Measurements from ENCODE around the gene ADGRV1.

ADGRV1 gene

DNA sequence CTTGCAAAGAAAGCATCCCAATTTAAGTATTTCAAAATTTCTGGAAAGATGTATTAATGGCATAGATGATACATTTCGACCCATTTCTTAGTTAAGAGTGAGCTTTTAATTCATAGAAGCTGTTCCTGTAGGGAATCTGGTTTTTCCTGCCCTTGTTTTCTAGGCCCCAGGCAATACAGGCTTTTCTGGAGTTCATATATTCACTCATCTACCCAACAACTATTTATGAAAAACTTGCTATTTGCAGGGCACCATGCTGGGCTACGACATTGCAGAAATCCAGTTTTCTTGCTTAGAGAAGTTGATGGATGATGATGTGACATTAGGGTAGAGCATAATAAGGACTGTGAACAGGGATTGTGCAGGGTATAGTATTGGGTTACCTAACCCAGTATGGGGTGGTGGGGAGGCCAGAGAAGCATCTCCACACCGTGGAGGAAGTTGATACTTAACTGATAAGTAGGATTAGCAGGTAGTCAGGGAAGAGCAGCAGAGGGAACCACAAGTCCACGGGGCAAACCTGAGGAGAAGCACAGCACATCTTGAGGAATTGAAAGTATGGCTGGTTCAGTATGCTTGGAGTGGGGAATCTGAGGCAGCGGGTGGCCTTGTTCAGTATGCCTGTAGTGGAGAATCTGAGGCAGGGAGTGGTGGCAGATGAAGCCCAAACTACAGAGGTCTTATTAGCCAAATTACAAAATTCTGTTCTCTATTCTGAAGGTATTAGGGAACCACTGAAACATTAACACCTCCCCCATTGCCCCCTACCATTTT, 577.1 kb downstream of the ADGRV1 start:
- no peak for DNase-seq (ENCODE audit: low read depth in 2 of 2)

- DNase-seq (ENCODE audit: low read depth in 2 of 2), result no peak
These were observed 577.7 kb downstream of the ADGRV1 start for GRCh38 chr5:91136271-91136670.

GRCh38 chr5:91137647-91138046, 579.0 kb downstream of the ADGRV1 start:
- DNase-seq (ENCODE audit: low read depth in 2 of 2), result no peak

- no peak for DNase-seq (ENCODE audit: low read depth in 2 of 2)
These were observed 581.1 kb downstream of the ADGRV1 start for GRCh38 chr5:91139572-91140200.

- DNase-seq (ENCODE audit: low read depth in 2 of 2), result no peak
These were observed 582.1 kb downstream of the ADGRV1 start for GRCh38 chr5:91140657-91141056.

- no peak for DNase-seq (ENCODE audit: low read depth in 2 of 2)
These were observed 583.0 kb downstream of the ADGRV1 start for GRCh38 chr5:91141642-91142041.

GRCh38 chr5:91142386-91142785, 583.8 kb downstream of the ADGRV1 start:
- DNase-seq (ENCODE audit: low read depth in 2 of 2), result no peak

GRCh38 chr5:91142819-91143218, 584.2 kb downstream of the ADGRV1 start:
- no peak for DNase-seq (ENCODE audit: low read depth in 2 of 2)

GRCh38 chr5:91143840-91144239, 585.2 kb downstream of the ADGRV1 start:
- DNase-seq (ENCODE audit: low read depth in 2 of 2), result no peak

DNA sequence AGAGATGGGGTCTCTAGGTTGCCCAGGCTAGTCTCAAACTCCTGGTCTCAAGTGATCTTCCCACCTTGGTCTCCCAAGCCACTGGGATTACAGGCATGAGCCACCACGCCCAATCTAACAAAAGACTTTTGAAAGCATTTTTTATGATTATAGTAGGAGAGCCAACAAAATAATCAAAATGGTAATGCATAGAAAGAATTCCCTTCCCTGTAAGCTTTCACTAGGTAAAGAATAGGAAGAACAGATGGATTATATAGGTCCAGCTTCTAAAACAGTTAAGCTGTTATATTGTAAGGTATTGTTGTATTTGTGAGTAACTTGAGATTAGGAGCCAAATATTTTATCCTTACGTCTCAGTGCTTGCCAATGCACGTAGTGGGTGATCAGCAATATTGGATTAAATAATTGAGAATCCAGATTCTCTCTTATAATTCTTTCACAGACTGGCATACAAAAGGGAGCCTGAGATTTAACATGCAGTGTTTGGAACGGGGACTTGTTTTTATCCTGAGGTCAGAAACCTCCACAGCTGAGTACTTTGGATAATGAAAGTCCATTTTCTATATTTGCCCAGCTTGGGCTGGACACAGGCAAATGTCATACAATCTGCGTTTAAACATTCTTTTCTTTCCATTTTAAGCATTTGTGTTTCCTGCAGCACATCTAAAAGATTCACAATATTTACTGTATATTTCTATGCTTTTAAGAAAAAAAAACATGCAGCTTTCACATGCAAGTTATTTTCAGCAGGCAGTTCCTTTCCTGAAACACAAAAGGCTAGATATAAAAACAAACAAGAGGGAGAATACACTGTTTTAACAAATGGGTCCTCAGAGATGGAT, 586.1 kb downstream of the ADGRV1 start:
- no peak for DNase-seq (ENCODE audit: low read depth in 2 of 2)

- no peak for DNase-seq (ENCODE audit: low read depth in 2 of 2)
These were observed 586.7 kb downstream of the ADGRV1 start for GRCh38 chr5:91145333-91145620.

DNA sequence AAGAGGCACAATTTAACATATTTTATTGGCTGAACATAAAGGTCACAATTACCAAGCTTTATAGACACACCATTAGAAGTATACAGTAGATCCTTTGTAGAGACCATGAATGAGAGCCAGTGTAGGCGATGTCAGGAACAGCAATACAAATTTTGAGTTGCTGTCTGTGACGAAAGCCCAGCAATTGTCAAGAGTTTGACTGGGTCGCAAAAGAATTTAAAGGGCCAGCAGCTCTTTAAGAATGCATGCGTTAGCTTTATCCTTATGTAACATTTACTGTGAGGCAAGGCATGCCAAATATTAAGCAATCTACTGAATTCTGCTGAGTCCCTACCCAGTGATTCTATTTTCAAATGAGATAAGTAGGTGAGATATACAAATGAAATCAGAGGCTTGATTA, 587.6 kb downstream of the ADGRV1 start:
- DNase-seq (ENCODE audit: low read depth in 2 of 2), result no peak

GRCh38 chr5:91146905-91147600, 588.5 kb downstream of the ADGRV1 start:
- no peak for DNase-seq (ENCODE audit: low read depth in 2 of 2)

GRCh38 chr5:91150234-91150633, 591.6 kb downstream of the ADGRV1 start:
- DNase-seq (ENCODE audit: low read depth in 2 of 2), result no peak

DNA sequence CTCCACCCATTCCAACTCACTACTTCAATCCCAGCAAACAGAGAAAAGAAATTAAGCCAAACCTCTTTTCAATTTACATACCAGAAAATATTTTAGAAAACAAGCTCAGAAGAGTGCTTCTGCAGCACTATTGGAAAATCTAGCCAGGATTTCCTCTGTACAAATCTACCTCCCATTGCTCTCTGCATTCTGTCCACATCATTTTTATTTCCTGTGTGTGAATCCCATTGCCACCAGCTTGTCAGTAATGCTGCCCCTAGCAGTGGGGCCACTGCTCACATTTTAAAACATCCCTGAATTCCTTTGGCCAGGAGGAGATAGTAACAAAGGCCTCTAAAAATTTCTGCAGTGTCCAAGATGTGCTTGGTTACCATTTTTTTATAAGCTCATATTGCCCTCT, 592.0 kb downstream of the ADGRV1 start:
- no peak for DNase-seq (ENCODE audit: low read depth in 2 of 2)

GRCh38 chr5:91151947-91152346, 593.4 kb downstream of the ADGRV1 start:
- DNase-seq (ENCODE audit: low read depth in 2 of 2), result peak; percentile 72 to 73

- DNase-seq (ENCODE audit: low read depth in 2 of 2), result no peak
These were observed 595.7 kb downstream of the ADGRV1 start for GRCh38 chr5:91154338-91154737.

DNA sequence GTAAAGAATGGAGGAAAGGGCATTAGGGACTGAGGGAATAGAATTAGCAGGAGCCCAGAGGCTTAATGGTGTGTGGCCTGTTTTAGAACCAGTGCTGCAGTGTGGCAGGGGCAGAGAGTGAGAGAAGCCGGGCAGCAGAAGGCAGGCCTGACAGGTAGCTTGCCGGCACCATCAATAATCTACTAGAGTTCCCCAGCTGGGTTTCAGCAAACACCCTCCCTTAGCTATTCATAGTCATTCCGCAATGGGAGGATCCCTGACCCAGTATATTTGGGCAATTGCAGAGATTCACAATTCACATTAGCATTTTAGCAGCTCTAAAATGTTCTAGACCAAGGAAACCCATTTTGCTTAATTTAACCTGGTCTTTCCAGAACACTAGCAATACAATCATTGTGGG, 596.7 kb downstream of the ADGRV1 start:
- DNase-seq (ENCODE audit: low read depth in 2 of 2), result no peak

GRCh38 chr5:91156242-91156641, 597.6 kb downstream of the ADGRV1 start:
- no peak for DNase-seq (ENCODE audit: low read depth in 2 of 2)

DNA sequence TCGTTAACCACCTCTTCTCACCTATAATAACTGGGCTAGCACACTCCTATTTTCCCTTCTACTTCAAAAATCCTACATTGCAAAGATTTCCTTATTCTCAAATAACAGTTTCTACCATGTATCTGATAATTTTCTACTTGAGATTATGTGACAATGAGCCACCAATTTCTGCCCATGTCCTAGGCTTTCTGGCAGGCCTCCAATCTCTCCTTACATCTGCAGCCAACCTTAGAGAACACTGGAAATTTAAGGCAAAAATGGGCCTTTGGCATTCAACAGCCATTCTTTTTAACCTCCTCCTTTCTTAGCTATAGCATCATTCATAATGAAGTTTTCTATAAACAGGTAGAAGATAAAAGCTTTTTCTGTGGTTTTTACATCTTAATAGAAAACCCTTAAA, 599.4 kb downstream of the ADGRV1 start:
- no peak for DNase-seq (ENCODE audit: low read depth in 2 of 2)

GRCh38 chr5:91159647-91160046, 601.0 kb downstream of the ADGRV1 start:
- DNase-seq (ENCODE audit: low read depth in 2 of 2), result no peak

- DNase-seq (ENCODE audit: low read depth in 2 of 2), result no peak
These were observed 602.2 kb downstream of the ADGRV1 start for GRCh38 chr5:91160714-91161285.
